ENCODE results near the gene RNF214.
"Not testable (repeated sequence)": the region's sequence is repeated elsewhere in the genome, so short reads cannot be mapped to it uniquely, and the experiment has no call there.

RNF214 gene

DNA sequence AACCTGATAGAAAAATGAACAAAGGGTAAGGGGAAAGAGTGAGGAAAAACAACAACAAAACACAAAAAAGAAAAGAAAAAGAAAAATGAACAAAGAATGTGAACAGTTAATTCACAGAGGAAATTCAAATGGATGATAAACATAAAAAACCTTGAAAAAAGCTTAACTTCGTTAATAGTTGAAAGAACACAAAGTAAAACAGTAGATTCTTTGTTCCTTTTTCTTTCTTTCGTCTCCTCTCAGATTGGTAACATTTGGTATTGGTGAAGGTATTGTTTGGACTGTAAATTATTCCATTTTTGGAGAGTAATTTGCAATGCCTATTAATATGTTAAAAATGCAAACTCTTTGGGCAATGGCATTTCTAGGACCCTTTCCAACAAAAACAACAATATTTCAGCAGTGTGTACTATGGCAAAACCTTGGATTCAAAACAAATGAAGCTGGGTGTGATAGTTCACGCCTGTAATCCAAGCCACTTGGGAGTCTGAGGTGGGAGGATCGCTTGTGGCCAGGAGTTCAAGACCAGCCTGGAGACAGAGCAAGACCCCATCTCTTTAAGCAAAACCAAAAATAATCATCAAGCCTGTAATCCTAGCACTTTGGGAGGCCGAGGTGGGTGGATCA lies 86.9 kb downstream of the RNF214 start:
- no peak for DNase-seq

DNA sequence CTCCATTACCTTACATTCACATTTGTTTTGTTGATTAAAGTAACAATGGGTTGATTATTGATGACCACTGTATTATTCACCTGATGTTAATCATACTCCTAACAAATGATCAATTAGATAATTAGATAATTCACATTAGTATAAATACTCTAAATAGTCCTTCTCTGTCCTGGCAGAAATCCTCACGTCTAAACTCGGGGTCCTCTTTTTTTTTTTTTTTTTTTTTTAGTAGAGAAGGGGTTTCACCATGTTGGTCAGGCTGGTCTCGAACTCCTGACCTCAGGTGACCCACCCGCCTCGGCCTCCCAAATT lies 94.7 kb downstream of the RNF214 start:
- DNase-seq = not testable (repeated sequence)

DNA sequence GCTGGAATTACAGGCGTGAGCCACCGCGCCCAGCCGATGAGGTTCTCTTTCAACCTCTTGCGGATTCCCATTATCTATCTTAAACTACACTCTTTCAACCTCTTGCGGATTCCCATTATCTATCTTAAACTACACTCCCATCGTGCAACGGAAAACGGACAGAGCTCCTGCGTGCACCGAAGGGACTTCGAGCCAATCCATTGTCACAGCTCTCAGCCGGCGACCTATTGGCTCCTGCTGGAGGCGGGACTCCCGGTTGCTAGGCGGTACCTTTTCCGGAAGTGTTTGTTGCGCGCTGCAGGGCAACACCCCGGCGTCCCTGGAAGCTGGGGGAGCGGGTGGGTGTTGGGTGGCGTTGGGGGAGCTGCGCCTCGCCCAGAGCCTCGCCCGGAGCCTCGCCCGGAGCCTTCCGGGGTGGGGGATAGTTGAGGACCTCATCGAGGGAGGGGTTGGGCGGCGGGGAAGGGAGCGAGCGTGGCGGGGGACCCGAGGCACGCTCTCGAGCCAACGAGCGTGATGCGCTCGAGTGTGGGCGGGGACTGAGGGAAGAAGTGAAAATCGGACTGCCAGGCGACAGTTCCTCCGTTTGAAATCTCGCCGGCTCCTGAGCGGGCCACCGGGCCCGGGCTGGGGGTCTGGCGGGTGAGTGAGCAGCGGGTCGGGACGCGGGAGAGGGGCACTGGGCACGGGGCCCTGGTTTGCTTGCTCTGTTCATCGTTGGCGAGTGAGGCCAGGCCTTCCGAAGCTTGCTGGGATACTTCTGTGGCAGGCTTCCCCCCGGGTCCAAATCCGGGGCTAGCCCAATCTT lies 95.3 kb downstream of the RNF214 start, which contains the start of gene CEP164:
TSS of gene CEP164 (plus strand) at position 288 of the 808 bp plus-strand sequence. CDS start 10,733 bp downstream, outside the sequence.
- peak; percentile 94 for DNase-seq

DNA sequence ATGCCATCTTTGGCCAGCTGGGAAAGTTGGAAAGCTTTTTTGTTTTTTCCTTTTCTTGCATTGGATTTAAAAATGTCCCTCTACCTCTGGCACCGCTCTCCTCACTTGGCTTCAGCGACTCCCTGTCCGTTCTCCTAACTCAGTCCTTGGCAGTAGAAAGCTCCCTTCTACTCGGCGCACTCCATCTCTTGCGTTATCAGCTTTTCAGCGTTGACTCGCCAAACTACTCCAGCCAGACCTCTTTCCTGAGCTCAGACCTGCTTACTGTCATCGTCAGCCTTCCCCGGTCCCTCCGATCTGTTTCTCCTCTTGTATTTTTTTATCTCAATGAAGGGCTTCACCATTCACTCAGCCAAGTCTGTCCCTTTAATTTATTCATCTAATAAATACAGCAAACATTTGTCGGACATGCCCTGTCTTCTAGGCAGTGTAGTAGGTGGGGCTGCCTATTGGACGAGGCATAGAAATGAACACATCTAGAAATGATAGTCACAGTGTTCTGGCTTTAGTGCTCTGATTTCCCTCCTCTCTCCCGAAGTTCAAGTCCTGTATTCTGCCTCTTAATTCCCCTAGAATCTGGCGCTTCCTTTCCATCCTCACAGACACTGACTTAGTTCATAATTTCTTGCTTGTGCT lies 96.0 kb downstream of the RNF214 start:
- no peak for DNase-seq

DNA sequence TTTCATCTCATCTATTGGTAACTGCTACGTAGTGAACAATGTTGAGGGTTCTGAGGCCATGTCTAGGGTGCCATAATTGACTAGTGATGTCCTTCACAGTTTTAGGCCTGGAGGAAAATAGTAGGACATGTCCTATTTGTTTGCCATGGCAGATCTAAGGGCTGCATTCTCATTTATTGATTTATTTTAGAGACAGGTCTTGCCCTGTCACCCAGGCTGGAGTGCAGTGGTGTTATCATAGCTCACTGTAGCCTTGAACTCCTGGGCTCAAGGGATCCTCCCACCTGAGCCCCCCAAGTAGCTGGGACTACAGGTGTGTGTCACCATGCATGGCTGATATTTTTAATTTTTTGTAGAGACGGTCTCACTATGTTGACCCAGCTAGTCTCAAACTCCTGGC lies 100.4 kb downstream of the RNF214 start:
- no peak for DNase-seq

DNA sequence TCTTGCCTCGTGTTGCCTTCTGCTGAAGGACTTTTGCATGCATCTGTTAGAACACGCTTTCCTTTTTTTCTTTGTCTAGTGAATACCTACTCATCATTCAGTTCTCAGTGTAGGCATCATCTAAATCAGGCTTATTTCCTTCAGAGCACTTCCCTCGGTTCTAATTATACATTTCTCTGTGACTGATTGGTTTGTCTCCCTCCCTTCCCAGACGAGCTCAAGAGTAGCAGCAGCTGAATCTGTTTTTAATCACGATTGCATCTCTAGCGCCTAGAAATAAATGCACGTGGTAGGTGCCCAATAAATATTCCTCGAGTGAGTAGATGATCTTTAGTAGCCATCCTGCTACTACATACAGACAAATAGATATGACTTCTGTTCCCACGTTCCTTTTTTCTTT lies 101.4 kb downstream of the RNF214 start:
- no peak for DNase-seq

DNA sequence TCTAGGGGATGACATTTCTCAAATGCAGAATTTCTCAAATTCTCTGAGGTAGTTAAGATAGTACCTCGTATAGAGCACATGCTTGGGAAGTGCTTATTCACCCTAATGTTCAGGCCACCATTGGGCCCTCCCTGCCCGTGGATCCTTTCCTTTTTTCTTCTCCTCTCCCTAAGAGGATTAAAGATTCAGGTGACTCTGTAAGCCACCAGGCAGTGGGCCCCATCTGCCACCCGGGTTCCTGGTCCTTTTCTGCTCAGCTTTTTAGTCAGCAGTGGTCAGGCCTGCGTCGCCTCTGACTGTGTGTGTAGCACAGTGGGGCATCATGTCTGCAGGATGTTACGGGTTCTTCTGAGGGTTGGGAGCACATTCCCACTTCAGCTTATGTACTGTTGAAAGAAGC lies 102.4 kb downstream of the RNF214 start:
- DNase-seq = no peak

DNA sequence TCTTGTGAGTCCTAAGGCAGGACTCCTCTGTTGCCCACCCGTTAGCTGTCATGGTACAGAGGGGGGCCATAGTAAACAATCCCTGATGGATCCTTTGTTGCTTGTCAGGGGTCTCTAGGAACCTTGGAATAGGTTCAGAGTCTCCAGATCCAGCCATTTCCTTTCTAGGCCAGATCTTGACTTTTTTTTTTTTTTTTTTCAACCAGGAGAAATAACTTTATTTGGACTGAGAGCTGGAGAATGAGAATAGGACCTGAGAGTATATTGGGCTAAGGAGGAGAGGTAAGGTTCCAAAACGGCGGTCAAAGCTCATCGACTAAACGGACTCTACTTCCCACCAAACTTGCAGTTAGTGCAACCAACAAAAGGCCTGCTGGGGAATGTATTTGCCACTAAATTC lies 102.9 kb downstream of the RNF214 start:
- no peak for DNase-seq
